ENCODE results near the gene RXFP3. TPM values are rescaled to one million over a fixed set of nuclear protein-coding genes. Genes with fewer than 3 reads are reported as not detected.

The RXFP3 gene
- total RNA-seq, 1 donor from 2014 or later = 0.18 TPM

DNA sequence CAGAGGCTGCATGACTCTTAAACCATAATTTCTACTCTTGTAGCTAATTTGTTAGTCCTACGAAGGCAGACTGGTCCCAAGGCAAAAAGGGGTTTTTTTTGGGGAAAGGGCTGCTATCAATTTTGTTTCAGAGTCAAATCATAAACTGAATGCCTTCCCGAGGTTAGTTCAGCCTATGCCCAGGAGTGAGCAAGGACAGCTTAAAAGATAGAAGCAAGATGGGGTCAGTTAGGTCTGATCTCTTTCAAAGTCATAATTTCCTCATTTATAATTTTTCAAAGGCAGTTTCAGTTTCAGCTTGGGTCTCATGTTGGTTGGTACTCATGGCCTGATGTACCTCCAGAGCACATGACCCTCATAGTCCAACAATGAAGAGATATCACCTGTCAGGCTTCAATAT, 7.9 kb upstream of the RXFP3 start:
- no peak overlapping the region for H3K4me3 Mint-ChIP-seq (ENCODE audit: unreplicated experiment)
- H3K4me1 Mint-ChIP-seq (ENCODE audit: unreplicated experiment) = no peaks in the 10 kb centered on the region
- H3K27me3 Mint-ChIP-seq (ENCODE audit: unreplicated experiment) = no peaks in the 10 kb centered on the region
- no peak overlapping the region for H3K27ac Mint-ChIP-seq (ENCODE audit: unreplicated experiment)
- TF ChIP-seq, protein P1, sequence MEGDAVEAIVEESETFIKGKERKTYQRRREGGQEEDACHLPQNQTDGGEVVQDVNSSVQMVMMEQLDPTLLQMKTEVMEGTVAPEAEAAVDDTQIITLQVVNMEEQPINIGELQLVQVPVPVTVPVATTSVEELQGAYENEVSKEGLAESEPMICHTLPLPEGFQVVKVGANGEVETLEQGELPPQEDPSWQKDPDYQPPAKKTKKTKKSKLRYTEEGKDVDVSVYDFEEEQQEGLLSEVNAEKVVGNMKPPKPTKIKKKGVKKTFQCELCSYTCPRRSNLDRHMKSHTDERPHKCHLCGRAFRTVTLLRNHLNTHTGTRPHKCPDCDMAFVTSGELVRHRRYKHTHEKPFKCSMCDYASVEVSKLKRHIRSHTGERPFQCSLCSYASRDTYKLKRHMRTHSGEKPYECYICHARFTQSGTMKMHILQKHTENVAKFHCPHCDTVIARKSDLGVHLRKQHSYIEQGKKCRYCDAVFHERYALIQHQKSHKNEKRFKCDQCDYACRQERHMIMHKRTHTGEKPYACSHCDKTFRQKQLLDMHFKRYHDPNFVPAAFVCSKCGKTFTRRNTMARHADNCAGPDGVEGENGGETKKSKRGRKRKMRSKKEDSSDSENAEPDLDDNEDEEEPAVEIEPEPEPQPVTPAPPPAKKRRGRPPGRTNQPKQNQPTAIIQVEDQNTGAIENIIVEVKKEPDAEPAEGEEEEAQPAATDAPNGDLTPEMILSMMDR (IDR thresholded peaks at IDR 0.05; ENCODE audit: unreplicated experiment) = no peak
- H3K9me3 Mint-ChIP-seq (ENCODE audit: unreplicated experiment) = no peaks in the 10 kb centered on the region
- H3K36me3 Mint-ChIP-seq (ENCODE audit: low read depth, unreplicated experiment) = no peaks in the 10 kb centered on the region
- DNase-seq (ENCODE audit: low spot score) = no peak

DNA sequence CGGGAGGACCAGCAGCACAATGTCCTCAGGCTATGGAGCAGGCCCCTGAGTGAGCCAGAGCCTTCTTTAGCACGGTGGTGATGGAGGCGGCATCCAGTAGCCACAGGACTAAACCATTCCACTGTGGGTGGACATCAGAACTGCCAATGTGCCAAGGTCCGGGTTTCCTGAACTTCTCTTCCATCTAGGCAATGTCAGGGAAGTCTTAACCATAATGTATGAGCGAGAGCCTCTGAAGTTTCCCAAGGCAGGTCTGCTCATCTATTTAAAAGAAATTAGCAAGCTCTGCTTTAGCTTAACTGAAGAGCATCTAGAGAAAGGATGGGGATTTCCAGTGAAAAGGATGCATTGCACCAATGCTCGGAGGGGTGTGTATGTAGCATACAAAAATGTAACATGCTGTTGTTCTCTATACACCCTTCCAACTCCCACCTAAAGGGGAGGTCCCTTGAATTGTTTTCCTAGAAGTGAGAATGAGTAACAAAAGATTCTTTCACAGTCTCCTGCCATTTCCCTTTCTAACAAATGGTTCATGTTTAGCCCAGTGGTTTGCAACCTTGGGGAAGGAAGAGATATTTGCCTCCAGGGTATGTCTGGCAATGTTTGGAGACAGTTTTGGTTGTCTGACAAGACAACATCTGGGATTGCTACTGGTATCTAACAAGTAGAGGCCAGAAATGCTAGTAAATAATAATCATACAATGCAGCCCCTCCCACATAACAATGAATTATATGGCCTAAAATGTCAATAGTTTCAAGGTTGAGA, 6.1 kb upstream of the RXFP3 start:
- Mint-ChIP-seq H3K27ac (ENCODE audit: unreplicated experiment) (no peak overlapping the region), H3K4me3 (ENCODE audit: unreplicated experiment) (no peak overlapping the region), H3K4me1 (ENCODE audit: unreplicated experiment) (no peaks in the 10 kb centered on the region), H3K36me3 (ENCODE audit: low read depth, unreplicated experiment) (no peaks in the 10 kb centered on the region), H3K27me3 (ENCODE audit: unreplicated experiment) (peaks cover 3% of the 10 kb centered on the region), H3K9me3 (ENCODE audit: unreplicated experiment) (no peaks in the 10 kb centered on the region)
- TF ChIP-seq, protein P1 (IDR thresholded peaks at IDR 0.05; ENCODE audit: unreplicated experiment) = no peak
- no peak for DNase-seq (ENCODE audit: low spot score)

DNA sequence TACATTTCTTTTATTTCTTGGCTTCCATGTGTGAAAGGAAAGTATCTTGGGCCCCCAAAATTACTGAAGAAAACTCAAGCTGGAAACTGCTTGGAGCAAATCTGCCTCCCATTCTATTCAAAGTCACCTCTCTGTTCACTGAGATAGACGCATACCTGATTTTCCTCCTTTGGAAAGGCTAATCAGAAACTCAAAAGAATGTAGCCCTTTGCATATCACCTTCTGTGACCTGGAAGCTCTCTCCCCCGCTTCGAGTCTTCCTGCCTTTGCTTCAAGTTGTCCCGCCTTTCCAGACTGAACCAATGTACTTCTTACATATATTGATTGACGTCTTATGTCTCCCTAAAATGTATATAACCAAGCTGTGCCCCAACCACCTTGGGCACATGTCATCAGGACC, 5.0 kb upstream of the RXFP3 start:
- no peak for DNase-seq (ENCODE audit: low spot score)
- TF ChIP-seq, protein P1 (IDR thresholded peaks at IDR 0.05; ENCODE audit: unreplicated experiment) = no peak
- Mint-ChIP-seq H3K4me1 (ENCODE audit: unreplicated experiment) (peaks cover 4% of the 10 kb centered on the region), H3K27ac (ENCODE audit: unreplicated experiment) (no peak overlapping the region), H3K36me3 (ENCODE audit: low read depth, unreplicated experiment) (peaks cover 4% of the 10 kb centered on the region), H3K4me3 (ENCODE audit: unreplicated experiment) (no peak overlapping the region), H3K9me3 (ENCODE audit: unreplicated experiment) (no peaks in the 10 kb centered on the region), H3K27me3 (ENCODE audit: unreplicated experiment) (peaks cover 8% of the 10 kb centered on the region)

DNA sequence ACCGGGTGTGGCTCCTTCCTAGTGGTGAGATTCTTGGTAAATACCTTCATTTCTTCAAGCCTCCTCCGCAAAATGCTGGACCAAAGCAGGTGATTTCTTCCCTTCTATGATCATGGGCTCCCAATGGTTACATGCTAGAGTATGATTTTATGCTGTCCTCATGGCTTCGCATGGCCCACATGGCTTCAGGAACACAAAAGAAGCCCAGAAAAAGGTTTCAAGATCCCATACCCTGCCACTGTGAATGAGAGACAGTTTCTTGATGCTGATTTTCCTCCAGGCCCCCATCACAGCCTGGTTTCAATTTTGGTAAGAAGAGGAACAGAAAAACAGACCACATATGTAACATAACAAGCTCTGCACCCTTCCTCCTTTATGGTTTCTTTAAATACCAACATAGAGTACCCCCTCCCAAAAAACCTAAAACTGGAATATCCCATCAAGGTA, 2.4 kb upstream of the RXFP3 start:
- Mint-ChIP-seq H3K4me3 (ENCODE audit: unreplicated experiment) (no peak overlapping the region), H3K27ac (ENCODE audit: unreplicated experiment) (no peak overlapping the region), H3K4me1 (ENCODE audit: unreplicated experiment) (peaks cover 4% of the 10 kb centered on the region), H3K9me3 (ENCODE audit: unreplicated experiment) (no peaks in the 10 kb centered on the region), H3K27me3 (ENCODE audit: unreplicated experiment) (peaks cover 11% of the 10 kb centered on the region), H3K36me3 (ENCODE audit: low read depth, unreplicated experiment) (peaks cover 4% of the 10 kb centered on the region)
- no peak for DNase-seq (ENCODE audit: low spot score)
- TF ChIP-seq, protein P1 (IDR thresholded peaks at IDR 0.05; ENCODE audit: unreplicated experiment) = no peak

DNA sequence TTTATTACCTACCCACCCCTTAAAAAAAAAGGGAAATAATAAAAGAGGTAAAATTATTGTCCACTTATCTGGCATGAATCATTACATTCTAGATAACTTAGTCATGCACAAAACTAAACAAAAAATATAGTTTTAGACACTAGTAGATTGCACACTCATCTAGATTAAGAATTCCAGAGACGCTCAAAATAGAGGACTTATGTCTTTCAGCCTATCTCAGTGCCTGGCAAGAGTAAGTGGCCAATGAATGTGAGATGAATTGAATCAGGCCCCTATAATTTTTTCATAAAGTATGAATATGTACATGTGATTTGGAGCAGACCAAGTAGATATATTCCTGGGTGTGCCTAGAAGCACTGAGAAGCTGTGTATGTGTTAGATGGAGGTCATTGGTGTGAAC, 2.0 kb upstream of the RXFP3 start:
- Mint-ChIP-seq H3K9me3 (ENCODE audit: unreplicated experiment) (no peaks in the 10 kb centered on the region), H3K27ac (ENCODE audit: unreplicated experiment) (no peak overlapping the region), H3K36me3 (ENCODE audit: low read depth, unreplicated experiment) (peaks cover 4% of the 10 kb centered on the region), H3K27me3 (ENCODE audit: unreplicated experiment) (peaks cover 11% of the 10 kb centered on the region), H3K4me3 (ENCODE audit: unreplicated experiment) (no peak overlapping the region), H3K4me1 (ENCODE audit: unreplicated experiment) (peaks cover 4% of the 10 kb centered on the region)
- TF ChIP-seq, protein P1 (IDR thresholded peaks at IDR 0.05; ENCODE audit: unreplicated experiment) = no peak
- no peak for DNase-seq (ENCODE audit: low spot score)
